HG02852 (cell line): ENCODE results near the gene SLC44A5.

Experiments used
- ATAC-seq: cut with Tn5 transposase; IDR thresholded peaks from one replicate; pipeline ENCODE4 v1.9.1; 2021; ENCODE audit warnings: mild to moderate bottlenecking, moderate library complexity; ENCODE audit not compliant: unreplicated experiment

Gene SLC44A5

GRCh38 chr1:75589637-75590036 lies 21.3 kb downstream of the SLC44A5 start:
- no peak for ATAC-seq

GRCh38 chr1:75588779-75589475 lies 22.0 kb downstream of the SLC44A5 start:
- ATAC-seq: no peak

GRCh38 chr1:75587692-75588091 lies 23.2 kb downstream of the SLC44A5 start:
- no peak for ATAC-seq

- ATAC-seq: no peak
These were observed 27.6 kb downstream of the SLC44A5 start for GRCh38 chr1:75583282-75583681.

- no peak for ATAC-seq
These were observed 28.1 kb downstream of the SLC44A5 start for GRCh38 chr1:75582725-75583261.

GRCh38 chr1:75579046-75579445 lies 31.9 kb downstream of the SLC44A5 start:
- no peak for ATAC-seq

GRCh38 chr1:75575837-75576236 lies 35.1 kb downstream of the SLC44A5 start:
- ATAC-seq: no peak

- no peak for ATAC-seq
These were observed 43.7 kb downstream of the SLC44A5 start for GRCh38 chr1:75567191-75567590.

- ATAC-seq: no peak
These were observed 51.1 kb downstream of the SLC44A5 start for GRCh38 chr1:75559800-75560199.

- no peak for ATAC-seq
These were observed 51.8 kb downstream of the SLC44A5 start for GRCh38 chr1:75559136-75559535.

GRCh38 chr1:75554870-75555269 lies 56.0 kb downstream of the SLC44A5 start:
- ATAC-seq: no peak

GRCh38 chr1:75554181-75554580 lies 56.7 kb downstream of the SLC44A5 start:
- no peak for ATAC-seq

- no peak for ATAC-seq
These were observed 60.4 kb downstream of the SLC44A5 start for GRCh38 chr1:75550559-75550958.

GRCh38 chr1:75548721-75549480 lies 62.0 kb downstream of the SLC44A5 start:
- ATAC-seq: no peak

GRCh38 chr1:75543705-75544104 lies 67.2 kb downstream of the SLC44A5 start:
- no peak for ATAC-seq

GRCh38 chr1:75542818-75543570 lies 67.9 kb downstream of the SLC44A5 start:
- ATAC-seq: no peak

- ATAC-seq: no peak
These were observed 71.4 kb downstream of the SLC44A5 start for GRCh38 chr1:75539230-75540116.

GRCh38 chr1:75533085-75533484 lies 77.8 kb downstream of the SLC44A5 start:
- ATAC-seq: no peak

GRCh38 chr1:75531570-75531969 lies 79.3 kb downstream of the SLC44A5 start:
- ATAC-seq: no peak

GRCh38 chr1:75529488-75529887 lies 81.4 kb downstream of the SLC44A5 start:
- no peak for ATAC-seq
